H9 (cell line): Measurements from ENCODE around the gene GDI1. TPM values are rescaled to one million over a fixed set of nuclear protein-coding genes. Genes with fewer than 3 reads are reported as not detected.

Experiments used
- DNase-seq: peaks from one replicate; pipeline ENCODE4 v3.0.0-alpha.2; 2017
- H2AFZ ChIP-seq: one replicate; pipeline ENCODE4 v1.6.1; 2013; ENCODE audit warnings: mild to moderate bottlenecking, low read length, control low read depth, moderate library complexity
- H2AK5ac ChIP-seq: 2 replicates; pipeline ENCODE4 v1.6.1; 2013; ENCODE audit warnings: low read length, control low read depth, mixed read lengths; ENCODE audit not compliant: insufficient read length
- H2BK120ac ChIP-seq: one replicate; pipeline ENCODE4 v1.6.1; 2013; ENCODE audit warnings: low read depth, mild to moderate bottlenecking, low read length, control low read depth, inconsistent platforms; ENCODE audit not compliant: poor library complexity, severe bottlenecking
- H2BK12ac ChIP-seq: 2 replicates; pipeline ENCODE4 v1.6.1; 2013; ENCODE audit warnings: low read length, control low read depth, mixed read lengths, low read depth; ENCODE audit not compliant: insufficient read length
- H2BK15ac ChIP-seq: 2 replicates; pipeline ENCODE4 v1.6.1; 2013; ENCODE audit warnings: low read depth, low read length, control low read depth
- H2BK20ac ChIP-seq: one replicate; pipeline ENCODE4 v1.6.1; 2013; ENCODE audit warnings: low read depth, mild to moderate bottlenecking, low read length, control low read depth, inconsistent platforms; ENCODE audit not compliant: poor library complexity, severe bottlenecking
- H2BK5ac ChIP-seq: 2 replicates; pipeline ENCODE4 v1.6.1; 2013; ENCODE audit warnings: low read length, control low read depth, mixed read lengths; ENCODE audit not compliant: insufficient read length
- H3K14ac ChIP-seq: 2 replicates; pipeline ENCODE4 v1.6.1; 2013; ENCODE audit warnings: low read length, control low read depth; ENCODE audit not compliant: insufficient read depth
- H3K18ac ChIP-seq: 2 replicates; pipeline ENCODE4 v1.6.1; 2013; ENCODE audit warnings: low read depth, mild to moderate bottlenecking, mixed read lengths, low read length, control low read depth; ENCODE audit not compliant: insufficient read length
- H3K23ac ChIP-seq: 2 replicates; pipeline ENCODE4 v1.6.1; 2013; ENCODE audit warnings: low read length, control low read depth, mixed read lengths, low read depth; ENCODE audit not compliant: insufficient read length
- H3K23me2 ChIP-seq: 2 replicates; pipeline ENCODE4 v1.6.1; 2013; ENCODE audit warnings: low read depth, mild to moderate bottlenecking, mixed read lengths, low read length, control low read depth; ENCODE audit not compliant: insufficient read length, poor library complexity, severe bottlenecking
- H3K27ac ChIP-seq: 2 replicates; pipeline ENCODE4 v1.5.1; 2013; ENCODE audit warnings: low read length, control low read depth, mixed read lengths, low read depth; ENCODE audit not compliant: insufficient read length
- H3K27me3 ChIP-seq: 2 replicates; pipeline ENCODE4 v1.6.1; 2013; ENCODE audit warnings: low read length, control low read depth, inconsistent platforms; ENCODE audit not compliant: insufficient read depth
- H3K4ac ChIP-seq: 2 replicates; pipeline ENCODE4 v1.6.1; 2013; ENCODE audit warnings: low read depth, mild to moderate bottlenecking, control low read depth, inconsistent platforms, low read length, moderate library complexity
- H3K4me1 ChIP-seq: 2 replicates; pipeline ENCODE4 v1.6.1; 2013; ENCODE audit warnings: low read length, control low read depth, inconsistent platforms; ENCODE audit not compliant: insufficient read depth
- H3K4me2 ChIP-seq: 2 replicates; pipeline ENCODE4 v1.6.1; 2013; ENCODE audit warnings: low read length, control low read depth, mixed read lengths; ENCODE audit not compliant: insufficient read length, insufficient read depth
- H3K56ac ChIP-seq: 2 replicates; pipeline ENCODE4 v1.6.1; 2013; ENCODE audit warnings: low read depth, mild to moderate bottlenecking, mixed read lengths, low read length, control low read depth; ENCODE audit not compliant: insufficient read length
- H3K79me1 ChIP-seq: 2 replicates; pipeline ENCODE4 v1.6.1; 2013; ENCODE audit warnings: low read depth, mild to moderate bottlenecking, moderate library complexity, low read length, control low read depth, inconsistent platforms; ENCODE audit not compliant: insufficient read depth, poor library complexity, severe bottlenecking
- H3K79me2 ChIP-seq: 2 replicates; pipeline ENCODE4 v1.6.1; 2013; ENCODE audit warnings: low read length, control low read depth, inconsistent platforms; ENCODE audit not compliant: insufficient read depth
- H3K9ac ChIP-seq: 2 replicates; pipeline ENCODE4 v1.6.1; 2013; ENCODE audit warnings: low read length, control low read depth, mixed read lengths; ENCODE audit not compliant: insufficient read length; ENCODE audit errors: extremely low read depth
- H3K9me3 ChIP-seq: one replicate; pipeline ENCODE4 v1.6.1; 2013; ENCODE audit warnings: low read depth, low read length, inconsistent platforms; ENCODE audit not compliant: control insufficient read depth
- H3T11ph ChIP-seq: one replicate; pipeline ENCODE4 v1.6.1; 2013; ENCODE audit warnings: mild to moderate bottlenecking, low read length, control low read depth, inconsistent platforms
- H4K20me1 ChIP-seq: one replicate; pipeline ENCODE4 v1.6.1; 2013; ENCODE audit not compliant: control insufficient read depth, insufficient read length, insufficient read depth
- H4K5ac ChIP-seq: 2 replicates; pipeline ENCODE4 v1.6.1; 2013; ENCODE audit warnings: low read depth, mild to moderate bottlenecking, mixed read lengths, low read length, control low read depth; ENCODE audit not compliant: insufficient read length
- H4K8ac ChIP-seq: replicated peaks from 2 replicates; pipeline ENCODE4 v1.6.1; 2013; ENCODE audit warnings: low read length, control low read depth, mixed read lengths, low read depth; ENCODE audit not compliant: insufficient read length
- H4K91ac ChIP-seq: 2 replicates; pipeline ENCODE4 v1.6.1; 2013; ENCODE audit warnings: low read depth, mild to moderate bottlenecking, moderate library complexity, mixed read lengths, low read length, control low read depth; ENCODE audit not compliant: insufficient read length
- H3K27ac Mint-ChIP-seq, 3 experiments: 2 replicates in 2 of 3; 3 replicates in 1 of 3; pipeline ENCODE4 v1.8.0; 2020 to 2021; ENCODE audit warnings: mixed read lengths in 3 of 3, mild to moderate bottlenecking in 1 of 3, moderate library complexity in 1 of 3
- H3K27me3 Mint-ChIP-seq: 2 replicates; pipeline ENCODE4 v1.8.0; 2021; ENCODE audit warnings: low read depth, mild to moderate bottlenecking, moderate library complexity, mixed read lengths
- H3K36me3 Mint-ChIP-seq, 3 experiments: 2 replicates in 2 of 3; 3 replicates in 1 of 3; pipeline ENCODE4 v1.8.0; 2020 to 2021; ENCODE audit warnings: low read depth in 3 of 3, mixed read lengths in 3 of 3; ENCODE audit not compliant: insufficient read depth in 1 of 3
- H3K4me1 Mint-ChIP-seq, 2 experiments: 2 replicates each; pipeline ENCODE4 v1.8.0; 2020; ENCODE audit warnings: mixed read lengths in 2 of 2
- H3K4me3 Mint-ChIP-seq, 2 experiments: 2 replicates in 1 of 2; 3 replicates in 1 of 2; pipeline ENCODE4 v1.8.0; 2020 to 2021; ENCODE audit warnings: mild to moderate bottlenecking in 2 of 2, mixed read lengths in 2 of 2, moderate library complexity in 1 of 2
- H3K9me3 Mint-ChIP-seq, 2 experiments: 2 replicates in 1 of 2; 3 replicates in 1 of 2; pipeline ENCODE4 v1.8.0; 2020; ENCODE audit warnings: mild to moderate bottlenecking in 2 of 2, mixed read lengths in 2 of 2, moderate library complexity in 1 of 2
- WGBS: extraction: QIAGEN DNeasy Blood & Tissue Kit; methylation state at CpG from one replicate; pipeline ENCODE4 v1.1.7; 2013; ENCODE audit warnings: missing lambda C conversion rate, low lambda C conversion rate, mixed read lengths; ENCODE audit not compliant: insufficient read length; ENCODE audit errors: extremely low coverage; 5-methylcytosine and 5-hydroxymethylcytosine counted together
- total RNA-seq: library from RNA; stranded (reverse); gene quantifications from 2 replicates; pipeline ENCODE4 v1.2.1, GENCODE V29; 2021
- TF ChIP-seq, protein P1 (sequence below): fragments of 200-600 bp; sonication (generic); conservative IDR thresholded peaks from 3 replicates; pipeline ENCODE4 v1.8.0; 2021; ENCODE audit warnings: antibody characterized with exemption, mild to moderate bottlenecking

GDI1 gene
- total RNA-seq, 1 experiment from 2014 or later, result 111 TPM

DNA sequence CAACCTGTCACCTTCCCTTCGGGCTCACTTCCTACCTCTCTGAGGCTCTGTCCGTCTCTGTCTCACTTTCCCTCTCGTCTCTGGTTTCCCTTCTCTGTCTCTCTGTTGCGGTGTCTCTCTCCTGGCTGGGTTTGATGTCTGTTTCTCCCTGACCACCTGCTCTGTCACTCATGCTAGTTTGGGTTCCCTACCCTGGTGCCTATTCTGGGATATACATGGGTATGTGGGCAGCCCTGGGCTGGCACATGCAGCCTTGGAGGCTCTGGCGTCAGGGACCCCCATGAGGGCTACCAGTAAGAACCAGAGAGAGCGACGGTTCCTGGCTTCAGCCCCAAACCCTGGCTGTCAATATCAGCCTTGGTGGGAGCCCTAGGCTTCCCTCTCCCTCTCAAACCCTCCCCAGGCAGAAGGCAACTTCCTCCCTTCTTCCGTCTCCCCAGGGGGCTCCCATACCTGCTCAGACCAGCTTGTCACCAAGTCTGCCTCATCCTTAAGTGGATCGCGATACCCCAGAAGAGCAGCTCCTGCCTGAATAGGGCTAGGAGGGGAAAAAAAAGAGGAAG is 28.2 kb upstream of the GDI1 start:
- Histone ChIP-seq H2BK5ac (no peak overlapping the region), H3K27ac (no peak overlapping the region), H3K79me2 (no peaks in the 10 kb centered on the region), H4K91ac (no peak overlapping the region), H4K8ac (no peak overlapping the region), H3K9me3 (peaks cover 21% of the 10 kb centered on the region), H3K23ac (no peak overlapping the region), H2BK12ac (no peak overlapping the region), H2AK5ac (no peak overlapping the region), H3T11ph (no peak overlapping the region), H3K4ac (no peak overlapping the region), H4K5ac (no peak overlapping the region), H2AFZ (no peak overlapping the region), H3K23me2 (peaks cover 4% of the 10 kb centered on the region), H3K18ac (no peak overlapping the region), H3K14ac (no peak overlapping the region), H3K4me1 (no peaks in the 10 kb centered on the region), H3K27me3 (no peaks in the 10 kb centered on the region), H3K4me2 (peak overlapping the region; percentile 20), H2BK20ac (no peak overlapping the region), H3K79me1 (no peaks in the 10 kb centered on the region), H3K56ac (no peak overlapping the region), H2BK120ac (no peak overlapping the region), H3K9ac (no peak overlapping the region), H2BK15ac (no peak overlapping the region), H4K20me1 (no peaks in the 10 kb centered on the region)
- H3K36me3 Mint-ChIP-seq, result peaks cover 15 to 22% (median 16%) of the 10 kb centered on the region in 3 experiments
- TF ChIP-seq, protein P1, sequence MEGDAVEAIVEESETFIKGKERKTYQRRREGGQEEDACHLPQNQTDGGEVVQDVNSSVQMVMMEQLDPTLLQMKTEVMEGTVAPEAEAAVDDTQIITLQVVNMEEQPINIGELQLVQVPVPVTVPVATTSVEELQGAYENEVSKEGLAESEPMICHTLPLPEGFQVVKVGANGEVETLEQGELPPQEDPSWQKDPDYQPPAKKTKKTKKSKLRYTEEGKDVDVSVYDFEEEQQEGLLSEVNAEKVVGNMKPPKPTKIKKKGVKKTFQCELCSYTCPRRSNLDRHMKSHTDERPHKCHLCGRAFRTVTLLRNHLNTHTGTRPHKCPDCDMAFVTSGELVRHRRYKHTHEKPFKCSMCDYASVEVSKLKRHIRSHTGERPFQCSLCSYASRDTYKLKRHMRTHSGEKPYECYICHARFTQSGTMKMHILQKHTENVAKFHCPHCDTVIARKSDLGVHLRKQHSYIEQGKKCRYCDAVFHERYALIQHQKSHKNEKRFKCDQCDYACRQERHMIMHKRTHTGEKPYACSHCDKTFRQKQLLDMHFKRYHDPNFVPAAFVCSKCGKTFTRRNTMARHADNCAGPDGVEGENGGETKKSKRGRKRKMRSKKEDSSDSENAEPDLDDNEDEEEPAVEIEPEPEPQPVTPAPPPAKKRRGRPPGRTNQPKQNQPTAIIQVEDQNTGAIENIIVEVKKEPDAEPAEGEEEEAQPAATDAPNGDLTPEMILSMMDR, result no peak
- H3K9me3 Mint-ChIP-seq, result peaks cover 56 to 67% of the 10 kb centered on the region in 2 experiments
- H3K4me1 Mint-ChIP-seq, result peaks cover 10 to 15% of the 10 kb centered on the region in 2 experiments
- no peaks in the 10 kb centered on the region for H3K27me3 Mint-ChIP-seq
- H3K4me3 Mint-ChIP-seq, result peak overlapping the region; percentile 47 to 68
- no CpG with 5 or more reads among the region's 10 CpGs for WGBS
- H3K27ac Mint-ChIP-seq, result peak overlapping the region in 1 of 3 experiments; percentile 66; a peak in 1 of 7 replicates
- no peak for DNase-seq
